Activated CD4-positive, alpha-beta T cell treated with anti-CD3 and anti-CD28 coated beads for 24 hours (primary cell): ENCODE measurements around the gene MOXD1.
A peak's percentile ranks its signal among the peaks of the same experiment; 100 is the strongest.
"Not testable (repeated sequence)": the region's sequence is repeated elsewhere in the genome, so short reads cannot be mapped to it uniquely, and the experiment has no call there.

Experiments used
- DNase-seq, 2 donors: peaks; one replicate each; pipeline ENCODE4 v3.0.0-alpha.2; 2020; ENCODE audit warnings: low read depth in 2 of 2

Gene MOXD1

DNA sequence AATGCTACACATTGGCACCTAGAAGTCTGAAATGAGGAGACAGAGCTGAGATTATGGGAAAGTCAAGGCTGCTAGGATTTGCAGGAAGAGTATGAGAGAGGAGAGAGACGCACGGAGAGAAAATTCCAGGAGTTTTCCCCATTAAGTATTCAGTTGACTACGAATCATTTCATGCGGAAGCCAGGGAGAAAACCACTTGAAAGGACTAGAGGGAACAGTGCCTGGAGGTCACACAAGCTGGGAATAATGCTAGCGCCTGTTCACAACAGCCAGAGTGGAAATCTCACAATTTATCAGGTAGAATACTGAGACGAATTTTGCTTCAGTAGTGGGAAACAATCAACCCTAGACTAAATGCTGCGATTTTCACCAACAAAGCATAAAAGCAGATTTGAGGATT lies 118.6 kb downstream of the MOXD1 start:
- DNase-seq: no peak

DNA sequence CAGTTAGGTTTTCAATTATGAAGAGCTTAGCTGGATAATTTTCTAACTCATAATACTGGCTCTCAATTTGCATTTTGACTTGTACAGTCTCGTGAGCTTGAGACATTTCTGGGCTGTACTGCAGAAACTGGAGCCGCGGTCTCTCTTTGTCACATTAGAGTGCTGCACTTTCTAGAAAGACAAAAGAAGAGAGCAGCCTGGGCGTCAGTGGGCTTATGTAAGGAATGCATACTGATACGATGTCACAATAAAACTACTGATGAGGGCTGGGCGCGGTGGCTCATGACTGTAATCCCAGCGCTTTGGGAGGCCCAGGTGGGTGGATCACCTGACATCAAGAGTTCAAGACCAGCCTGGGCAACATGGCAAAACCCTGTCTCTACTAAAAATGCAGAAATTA lies 120.8 kb downstream of the MOXD1 start:
- DNase-seq: no peak

DNA sequence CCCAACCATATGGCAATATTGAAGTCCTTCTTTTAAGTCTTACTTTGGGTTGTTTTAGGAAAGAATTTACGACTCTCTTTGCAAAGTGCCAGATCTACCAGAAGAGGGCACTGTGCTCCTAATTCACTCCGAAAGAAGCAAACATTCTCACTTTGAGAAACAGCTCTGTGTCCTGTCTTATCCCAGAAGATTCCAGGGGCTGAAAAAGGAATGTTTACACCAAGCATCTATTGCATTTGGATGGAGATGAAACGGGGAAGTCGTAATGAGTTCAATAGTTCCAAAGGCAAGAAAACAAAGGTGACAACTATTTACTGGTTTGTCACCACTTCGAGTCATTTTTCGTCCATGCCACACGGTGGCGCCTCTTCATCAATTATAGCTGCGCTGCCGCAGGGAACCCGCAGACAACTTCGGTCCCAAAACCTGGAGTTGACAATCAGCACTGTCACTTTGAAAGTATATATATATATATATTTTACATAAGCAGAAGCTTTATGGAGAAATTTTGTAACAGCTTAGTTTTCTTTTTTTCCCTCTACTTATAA lies 121.6 kb downstream of the MOXD1 start:
- DNase-seq: peak; percentile 49 to 60

DNA sequence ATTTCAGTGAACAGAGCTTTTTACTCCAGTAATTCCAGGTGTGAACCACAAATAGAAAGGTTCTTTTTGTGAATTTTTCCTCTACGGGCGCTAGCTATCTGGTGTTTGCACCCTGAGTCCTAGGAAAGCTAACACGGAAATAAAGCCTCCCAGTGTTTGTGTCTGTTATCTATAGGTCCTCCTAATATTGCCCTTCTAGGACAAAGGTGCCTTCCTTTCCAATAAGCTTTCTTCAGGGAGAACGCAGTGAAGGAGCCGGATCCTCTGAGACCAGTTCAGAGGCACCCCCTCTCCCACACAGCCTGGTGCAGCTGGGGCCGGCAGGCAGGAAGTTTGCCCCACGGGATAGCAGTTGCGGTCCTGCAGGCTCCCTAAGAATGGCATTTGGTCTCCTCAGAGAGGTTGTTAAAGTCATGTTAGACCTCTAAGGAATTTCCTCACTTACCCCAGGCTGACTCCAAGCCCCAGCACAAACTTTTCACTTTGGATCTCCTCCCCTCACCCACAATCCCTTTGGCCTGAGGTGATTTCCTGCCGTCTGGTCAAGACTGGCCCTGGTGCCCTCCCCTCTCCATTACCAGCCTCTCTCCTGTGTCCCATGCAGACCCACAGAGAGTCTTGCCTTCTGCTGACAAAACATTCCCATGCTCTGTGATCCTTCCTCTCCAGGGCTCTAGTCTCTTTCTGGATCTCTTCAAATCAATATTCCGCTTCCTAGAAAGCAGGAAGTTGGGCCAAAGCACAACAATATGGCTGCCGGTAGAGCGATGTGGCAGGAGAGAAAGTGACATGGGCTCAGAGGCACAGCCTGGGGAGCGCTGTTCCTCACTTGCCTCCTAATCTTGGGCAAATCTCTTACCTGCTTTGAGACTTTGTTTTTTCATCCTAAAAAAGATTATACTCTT lies 126.0 kb downstream of the MOXD1 start:
- DNase-seq: no peak

DNA sequence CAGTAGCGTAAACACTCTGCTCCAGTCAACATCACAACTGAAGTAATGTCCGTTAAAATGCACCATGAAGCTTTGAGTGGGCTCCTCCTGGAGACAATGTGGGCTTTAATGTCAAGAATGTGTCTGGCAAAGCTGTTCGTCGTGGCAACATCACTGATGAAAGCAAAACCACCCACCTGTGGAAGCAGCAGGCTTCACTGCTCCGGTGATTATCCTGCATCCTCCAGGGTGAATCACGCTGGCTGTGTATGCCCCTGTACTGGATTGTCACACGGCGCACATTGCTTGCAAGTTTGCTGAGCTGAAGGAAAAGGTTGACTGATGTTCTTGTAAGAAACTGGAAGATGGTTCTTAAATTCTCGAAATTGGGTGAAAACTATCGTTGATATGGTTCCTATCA lies 128.5 kb downstream of the MOXD1 start:
- no peak for DNase-seq

DNA sequence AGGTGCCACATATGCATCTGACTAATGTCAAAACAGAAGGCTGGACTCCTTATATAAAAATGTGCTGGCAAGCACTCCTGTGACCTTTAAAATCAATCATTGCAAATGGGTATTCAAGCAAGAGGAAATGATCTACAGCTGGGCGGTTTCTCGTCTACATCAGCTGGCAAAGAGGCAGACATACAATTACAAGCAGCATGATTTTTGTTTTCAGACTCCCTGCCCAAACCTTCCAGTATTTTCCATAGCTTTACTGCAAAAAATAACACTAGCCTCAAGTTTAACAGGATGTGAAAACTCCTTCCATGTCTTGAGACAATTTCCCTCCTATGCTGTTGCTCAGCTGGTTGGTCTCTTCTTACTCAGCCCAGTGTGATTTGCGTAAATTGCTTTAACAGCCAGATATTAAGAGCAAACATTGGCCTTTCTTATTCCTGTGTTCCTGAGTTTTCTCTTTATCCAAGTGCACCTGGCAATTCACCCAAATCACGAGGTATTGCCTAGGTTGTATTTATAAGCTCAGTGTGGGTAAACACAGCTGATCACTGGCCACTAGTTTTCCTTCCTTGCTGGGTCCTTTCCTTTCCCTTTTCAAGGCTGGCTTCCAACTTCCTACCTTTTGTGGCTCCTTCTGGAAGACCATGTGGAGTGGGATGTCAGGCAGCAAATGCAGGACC lies 130.4 kb downstream of the MOXD1 start:
- no peak for DNase-seq

DNA sequence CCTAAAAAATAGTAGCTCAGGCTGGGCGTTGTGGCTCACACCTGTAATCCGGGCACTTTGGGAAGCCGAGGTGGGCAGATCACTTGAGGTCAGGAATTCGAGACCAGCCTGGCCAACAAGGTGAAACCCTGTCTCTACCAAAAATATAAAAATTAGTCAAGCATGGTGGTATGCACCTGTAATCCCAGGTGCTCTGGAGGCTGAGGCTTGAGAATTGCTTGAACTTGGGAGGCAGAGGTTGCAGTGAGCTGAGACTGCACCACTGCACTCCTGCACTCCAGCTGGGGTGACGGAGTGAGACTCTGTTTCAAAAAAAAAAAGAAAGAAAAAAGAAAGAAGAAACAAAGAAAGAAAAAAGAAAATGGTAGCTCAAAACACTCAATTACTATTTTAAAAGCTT lies 132.6 kb downstream of the MOXD1 start:
- not testable (repeated sequence) for DNase-seq

DNA sequence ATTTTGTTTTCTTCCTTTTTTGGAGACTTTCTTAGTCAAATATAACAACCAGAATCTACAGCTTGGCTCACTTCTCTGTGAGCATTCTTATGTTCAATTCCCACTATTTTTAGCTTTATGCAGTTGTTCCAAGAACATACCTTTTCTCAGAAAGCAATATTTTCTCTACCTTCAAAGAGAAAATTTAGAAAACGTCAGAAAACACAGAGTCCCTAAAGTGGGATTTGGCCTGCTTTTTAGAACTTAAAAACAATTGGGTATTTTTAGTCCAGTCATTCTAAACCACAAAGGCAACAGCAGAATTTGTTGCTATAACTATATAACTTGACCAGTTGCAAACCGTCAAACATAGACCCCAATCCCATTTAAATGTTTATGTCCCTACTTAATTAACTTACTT lies 133.1 kb downstream of the MOXD1 start:
- DNase-seq: no peak

DNA sequence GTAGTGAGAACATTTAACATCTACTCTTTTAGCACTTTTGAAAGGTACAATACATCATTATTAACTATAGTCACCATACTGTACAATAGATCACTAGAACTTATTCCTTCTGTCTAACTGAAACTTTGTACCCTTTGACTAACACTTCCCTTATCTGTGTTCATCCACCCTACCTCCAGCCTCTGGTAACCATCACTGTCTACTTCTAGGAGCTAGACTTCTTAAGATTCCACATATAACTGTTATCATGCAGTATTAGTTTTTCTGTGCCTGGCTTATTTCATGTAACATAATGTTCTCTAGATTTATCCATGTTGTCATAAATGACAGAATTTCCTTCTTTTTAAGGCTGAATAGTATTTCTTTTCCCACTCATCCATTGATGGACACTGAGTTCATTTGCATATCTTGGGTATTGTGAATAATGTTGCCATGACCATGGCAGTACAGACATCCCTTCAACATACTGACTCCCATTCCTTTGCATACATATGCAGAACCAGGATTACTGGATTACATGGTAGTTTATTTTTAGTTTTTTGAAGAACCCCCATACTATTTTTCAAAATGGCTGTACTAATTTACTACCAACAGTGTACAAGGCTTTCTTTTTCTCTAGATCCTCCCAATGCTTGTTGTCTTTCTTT lies 135.7 kb downstream of the MOXD1 start:
- no peak for DNase-seq

DNA sequence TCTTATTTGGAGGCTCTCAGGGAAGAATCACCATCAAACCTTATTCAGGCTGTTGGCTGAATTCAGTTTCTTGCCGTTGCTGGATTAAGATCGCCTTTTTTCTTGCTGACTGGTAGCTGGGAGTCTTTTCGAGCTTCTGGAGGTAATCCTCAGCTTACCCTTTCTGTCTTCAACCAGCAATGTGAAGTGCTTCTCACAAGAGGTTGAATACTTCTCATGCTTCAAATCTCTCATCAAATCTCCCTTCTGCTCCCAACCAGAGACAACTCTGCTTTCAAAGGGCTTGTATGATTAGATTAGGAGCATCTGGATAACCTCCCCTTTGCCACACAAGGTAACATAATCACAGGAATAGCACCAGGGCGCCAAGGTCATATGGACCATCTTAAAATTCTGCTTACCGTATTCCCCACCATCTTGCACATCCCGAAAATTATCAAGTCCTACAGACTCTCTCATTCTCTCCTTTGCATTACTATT lies 137.2 kb downstream of the MOXD1 start:
- DNase-seq: no peak

DNA sequence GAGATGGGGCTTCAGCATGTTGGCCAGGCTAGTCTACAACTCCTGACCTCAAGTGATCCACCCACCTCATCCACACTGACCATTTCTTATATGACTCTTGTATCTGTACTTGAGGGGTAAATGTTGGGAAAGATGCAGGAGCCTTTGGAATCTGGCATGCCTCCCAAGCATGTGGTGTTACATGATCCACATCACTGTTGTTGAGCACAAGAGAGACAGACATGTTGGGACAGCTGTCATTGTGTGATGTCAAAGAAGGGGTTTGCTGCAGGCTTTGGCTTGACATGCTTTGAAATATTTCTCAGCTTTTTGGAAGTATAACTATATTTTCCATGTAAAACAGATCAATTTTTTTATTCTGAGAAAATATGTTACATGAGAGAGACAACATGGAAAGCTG lies 139.9 kb downstream of the MOXD1 start:
- DNase-seq: no peak

DNA sequence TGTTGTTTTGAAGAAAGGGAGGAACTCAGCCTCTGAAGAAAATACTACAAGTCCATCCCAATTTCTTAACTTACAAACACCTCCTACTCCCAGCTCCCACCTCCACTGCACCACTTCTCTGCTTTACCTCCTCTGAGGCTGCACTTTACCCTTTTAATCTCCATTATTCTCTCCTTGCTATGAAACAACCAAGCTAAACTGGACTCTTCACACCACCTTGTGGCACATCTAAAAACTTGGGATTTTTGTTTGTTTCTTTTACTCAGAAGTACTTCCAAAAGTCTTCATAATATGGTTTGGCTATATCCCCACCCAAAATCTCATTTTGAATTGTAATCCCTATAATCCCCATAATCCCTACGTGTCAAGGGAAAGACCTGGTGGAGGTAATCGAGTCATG lies 142.2 kb downstream of the MOXD1 start:
- DNase-seq: no peak

DNA sequence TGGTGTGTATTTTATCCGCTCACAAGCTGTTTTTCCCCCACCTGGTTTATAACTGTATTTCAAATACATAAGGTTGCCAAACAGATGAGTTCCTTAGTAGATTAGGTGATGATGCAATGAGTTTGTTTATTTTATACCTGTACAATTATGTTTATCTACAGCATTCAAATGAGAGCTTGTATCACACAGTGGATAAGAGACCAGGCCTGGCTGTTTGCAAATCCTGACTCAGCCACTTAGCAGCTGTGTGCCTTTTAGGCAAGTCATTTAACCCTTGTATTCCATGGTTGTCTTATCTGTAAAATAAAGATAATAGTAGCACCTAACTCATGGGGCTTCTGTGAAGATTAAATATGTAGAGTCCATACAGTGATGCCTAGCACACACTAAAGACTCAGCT lies 143.7 kb downstream of the MOXD1 start:
- DNase-seq: no peak

DNA sequence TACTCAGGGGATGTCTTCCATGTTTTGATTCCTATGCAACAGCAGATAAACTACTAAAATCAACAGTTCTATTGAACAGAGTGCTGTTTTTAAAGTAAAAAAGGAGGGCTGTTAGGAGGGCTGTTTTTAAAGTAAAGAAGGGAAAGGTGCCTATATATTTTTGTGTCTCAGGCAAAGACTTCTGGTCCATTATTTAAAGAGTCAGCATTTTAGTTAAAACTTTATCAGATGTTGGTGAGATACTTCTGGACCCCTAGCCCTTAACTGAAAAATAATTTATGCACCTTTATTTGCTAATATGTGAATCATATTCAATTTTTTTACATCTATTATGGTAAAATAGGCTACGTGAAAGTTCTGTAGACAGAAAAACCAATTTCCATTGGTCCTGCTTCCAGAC lies 144.8 kb downstream of the MOXD1 start:
- DNase-seq: no peak

DNA sequence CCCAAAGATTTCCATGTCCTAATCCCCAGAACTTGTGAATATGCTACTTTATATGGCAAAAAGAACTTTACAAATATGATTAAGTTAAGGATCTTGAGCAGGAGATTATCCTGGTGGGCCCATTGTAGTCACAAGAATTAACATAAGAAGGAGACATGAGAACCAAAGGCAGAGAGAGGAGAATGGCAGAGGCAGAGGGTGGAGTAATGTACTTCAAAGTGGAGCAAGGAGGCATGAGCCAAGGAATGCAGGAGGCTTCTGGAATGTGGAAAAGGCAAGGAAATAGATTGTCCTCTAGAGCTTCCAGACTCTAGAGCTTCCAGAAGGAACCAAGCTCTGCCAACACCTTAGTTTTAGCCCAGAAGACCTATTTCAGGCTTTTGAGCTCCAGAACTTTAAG lies 147.4 kb downstream of the MOXD1 start:
- DNase-seq: no peak

DNA sequence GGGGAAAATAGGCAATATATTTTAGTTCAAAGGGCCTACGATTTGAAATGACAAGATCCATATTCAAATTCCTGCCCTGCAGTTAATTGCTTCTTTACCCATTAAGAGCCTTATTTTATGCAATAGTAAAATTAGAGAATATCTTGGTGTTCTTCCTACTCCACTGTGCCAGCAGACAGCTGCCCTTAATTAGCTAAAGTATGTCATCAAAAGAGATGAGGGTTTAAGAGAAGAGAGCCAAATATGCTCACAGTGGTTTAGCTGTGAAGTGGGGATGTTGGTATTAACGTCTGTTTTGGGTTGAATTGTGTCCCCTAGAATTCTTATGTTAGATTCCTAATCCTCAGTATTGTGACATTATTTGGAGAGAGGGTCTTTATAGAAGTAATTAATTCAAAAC lies 148.1 kb downstream of the MOXD1 start:
- no peak for DNase-seq

DNA sequence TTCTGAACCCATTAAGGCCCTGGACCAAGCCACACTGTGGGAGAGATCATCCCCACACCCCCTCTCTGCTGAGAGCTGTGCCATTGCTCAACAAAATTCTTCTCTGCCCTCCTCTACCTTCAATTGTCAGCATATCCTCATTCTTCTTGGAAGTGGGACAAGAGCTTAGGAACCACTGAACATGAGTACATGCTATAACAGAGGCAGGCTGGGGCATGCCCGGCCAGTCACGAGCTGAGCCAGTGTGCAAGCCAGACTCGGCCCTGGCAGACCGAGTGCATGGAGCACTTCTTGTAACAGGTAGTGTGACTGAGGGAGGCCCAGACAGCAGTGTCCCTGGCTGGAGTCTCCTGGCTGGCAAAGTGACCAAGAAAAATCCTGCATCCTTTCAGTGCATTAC lies 149.2 kb downstream of the MOXD1 start:
- no peak for DNase-seq

DNA sequence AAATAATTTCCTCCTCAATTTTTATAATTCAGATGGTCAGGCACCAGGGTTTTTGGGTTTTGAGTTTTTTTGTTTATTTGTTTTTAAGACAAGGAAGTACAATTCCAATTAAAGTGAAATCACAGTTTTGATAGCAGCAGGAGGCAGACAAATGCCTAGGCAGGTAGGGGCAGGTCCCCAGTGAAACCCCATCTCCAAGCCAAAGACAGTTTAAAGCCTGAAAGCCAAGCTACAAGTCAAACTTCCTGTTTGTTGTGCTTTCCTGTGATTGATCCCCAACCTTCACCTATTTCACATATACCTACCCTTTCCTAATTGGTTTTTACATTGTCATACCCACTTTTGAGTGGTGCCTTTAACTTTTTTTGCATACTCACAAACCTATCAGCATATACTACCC lies 149.6 kb downstream of the MOXD1 start:
- DNase-seq: no peak

DNA sequence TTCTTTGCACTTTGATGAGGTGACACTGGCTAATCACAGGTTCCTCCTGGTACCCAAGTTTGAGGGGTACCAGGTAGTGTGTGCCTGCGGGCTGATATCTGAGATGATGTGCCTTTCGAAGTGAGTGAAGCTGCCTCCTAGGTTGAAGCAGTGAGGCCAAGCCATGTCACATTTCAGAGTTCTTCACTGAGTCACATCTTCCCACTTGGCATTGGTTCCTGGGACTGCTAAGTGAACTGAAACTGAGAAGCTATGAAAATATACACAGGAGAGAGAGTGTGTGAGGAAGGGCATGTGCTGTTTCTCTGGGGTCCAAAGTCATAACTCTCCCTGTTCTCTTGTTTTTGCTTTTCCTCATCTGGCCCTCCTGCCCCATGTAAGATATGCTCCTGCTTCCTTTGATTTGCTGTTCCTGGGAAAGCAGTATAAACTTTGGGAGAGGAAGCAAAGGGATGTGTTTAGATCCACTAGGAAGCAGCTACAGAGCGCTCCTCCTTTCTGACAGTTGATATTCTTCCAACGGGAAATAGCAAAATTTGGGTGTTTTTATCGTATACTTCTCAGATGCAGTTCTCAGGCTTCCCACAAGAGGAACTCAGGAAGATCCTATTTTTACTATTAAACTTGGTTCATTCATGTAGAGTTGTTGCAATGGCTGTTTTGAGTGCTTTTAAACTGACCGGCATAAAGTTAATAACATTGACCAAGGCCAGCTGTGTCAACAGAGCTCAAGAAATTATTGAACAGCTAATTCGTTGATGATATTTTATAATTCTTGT lies 153.7 kb downstream of the MOXD1 start:
- DNase-seq: no peak

DNA sequence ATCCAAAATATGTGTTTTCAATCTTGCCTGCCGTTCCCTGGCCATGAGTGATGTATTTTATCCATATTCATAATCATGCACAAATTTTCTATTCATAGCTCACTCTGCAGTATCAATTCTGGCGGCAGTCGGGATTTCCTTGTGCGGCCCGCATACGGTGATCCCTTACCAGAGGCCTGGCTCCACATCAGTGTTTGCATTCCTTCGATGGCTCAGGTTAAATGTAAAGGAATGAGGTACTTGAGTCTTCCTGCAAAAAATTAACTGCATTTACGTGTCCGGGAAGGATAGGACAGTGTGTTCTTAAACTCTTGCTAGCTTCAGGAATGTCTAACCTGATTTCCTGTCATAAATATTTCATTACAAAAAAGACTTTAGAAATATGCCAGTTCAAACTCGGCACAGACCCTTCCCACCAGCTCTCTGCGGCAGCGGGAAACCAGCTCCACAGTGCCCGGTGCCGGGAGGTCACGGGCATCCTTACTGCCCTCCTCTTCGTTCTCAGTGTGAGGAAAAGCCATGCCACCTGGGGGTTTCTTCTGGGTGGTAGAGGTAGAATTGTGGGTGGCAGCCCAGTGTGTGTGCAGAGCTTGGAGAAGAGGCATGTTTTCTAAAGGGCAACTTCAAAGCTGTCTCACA lies 154.5 kb downstream of the MOXD1 start:
- no peak for DNase-seq

DNA sequence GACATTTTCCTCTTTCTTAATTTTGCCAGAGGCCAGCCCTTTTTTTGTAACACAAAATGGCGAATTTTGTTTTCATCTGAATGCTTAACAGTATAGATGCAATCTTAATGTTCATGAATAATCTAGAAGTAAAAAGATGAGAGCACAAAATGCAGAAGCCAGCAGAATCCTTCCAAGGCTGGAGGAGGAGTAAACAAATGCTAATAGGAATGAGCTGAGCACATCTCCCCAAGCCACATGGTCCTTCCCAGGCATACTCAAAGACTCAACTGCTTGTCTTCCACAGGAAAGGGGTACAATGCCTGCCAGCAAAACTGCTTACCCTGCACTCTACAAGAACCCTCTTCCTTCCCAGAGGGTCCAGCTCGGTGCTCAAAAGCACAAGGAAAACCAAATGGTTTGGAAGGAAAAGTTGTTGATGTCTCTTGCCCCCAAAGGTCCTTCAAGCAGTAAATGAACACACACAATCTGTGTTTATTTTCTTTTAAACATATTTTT lies 155.1 kb downstream of the MOXD1 start:
- no peak for DNase-seq
